ENCODE results near the gene ADGRD2. TPM values are rescaled to one million over a fixed set of nuclear protein-coding genes. Genes with fewer than 3 reads are reported as not detected.
A peak's percentile ranks its signal among the peaks of the same experiment; 100 is the strongest.

The ADGRD2 gene
- total RNA-seq, 1 donor = not detected

DNA sequence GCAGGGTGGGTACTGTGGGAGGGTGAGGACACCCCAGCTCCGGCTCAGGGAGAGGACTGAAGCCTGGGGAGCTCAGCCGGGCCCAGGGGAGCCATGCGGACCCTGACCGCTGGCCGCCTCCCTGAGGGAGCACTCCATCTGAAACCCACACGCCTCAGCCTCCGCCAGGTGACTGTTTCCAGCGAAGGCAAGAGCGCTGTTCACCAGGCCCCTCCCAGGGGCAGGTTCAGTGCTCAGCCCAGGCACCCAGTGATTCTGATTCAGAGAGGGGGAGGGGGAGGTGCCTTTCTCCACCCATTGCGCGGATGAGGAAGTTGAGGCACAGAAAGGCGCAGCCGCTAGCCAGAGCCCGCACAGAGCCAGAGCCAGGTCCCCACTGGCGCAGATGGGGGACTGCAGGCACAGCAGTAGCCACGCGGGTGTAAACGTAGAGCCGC lies 27.0 kb downstream of the ADGRD2 start:
- DNase-seq (ENCODE audit: low read depth) = no peak
- no peak for TF ChIP-seq CTCF (IDR thresholded peaks at IDR 0.05; ENCODE audit: insufficient read depth, low read depth, low read length)

GRCh38 chr9:124477648-124478285 lies 27.5 kb downstream of the ADGRD2 start:
- H3K4me3 ChIP-seq (ENCODE audit: low read depth, low read length) = no peak overlapping the region
- no peak for DNase-seq (ENCODE audit: low read depth)
- TF ChIP-seq CTCF (IDR thresholded peaks at IDR 0.05; ENCODE audit: insufficient read depth, low read depth, low read length) = no peak

More for the DNA sequence above, 27.0 kb downstream of the ADGRD2 start:
- H3K4me3 ChIP-seq (ENCODE audit: low read depth, low read length) = no peak overlapping the region

GRCh38 chr9:124478354-124478753 lies 28.1 kb downstream of the ADGRD2 start:
- DNase-seq (ENCODE audit: low read depth) = no peak
- no peak overlapping the region for H3K4me3 ChIP-seq (ENCODE audit: low read depth, low read length)
- no peak for TF ChIP-seq CTCF (IDR thresholded peaks at IDR 0.05; ENCODE audit: insufficient read depth, low read depth, low read length)

- no peak for TF ChIP-seq CTCF (IDR thresholded peaks at IDR 0.05; ENCODE audit: insufficient read depth, low read depth, low read length)
- H3K4me3 ChIP-seq (ENCODE audit: low read depth, low read length) = no peak overlapping the region
- DNase-seq (ENCODE audit: low read depth) = no peak
These were observed 29.1 kb downstream of the ADGRD2 start for GRCh38 chr9:124479371-124479770.

- no peak for TF ChIP-seq CTCF (IDR thresholded peaks at IDR 0.05; ENCODE audit: insufficient read depth, low read depth, low read length)
- DNase-seq (ENCODE audit: low read depth) = no peak
- no peak overlapping the region for H3K4me3 ChIP-seq (ENCODE audit: low read depth, low read length)
These were observed 29.8 kb downstream of the ADGRD2 start for GRCh38 chr9:124479947-124480620.

- DNase-seq (ENCODE audit: low read depth) = peak; percentile 6
- no peak overlapping the region for H3K4me3 ChIP-seq (ENCODE audit: low read depth, low read length)
- TF ChIP-seq CTCF (IDR thresholded peaks at IDR 0.05; ENCODE audit: insufficient read depth, low read depth, low read length) = peak; percentile 22
These were observed 30.4 kb downstream of the ADGRD2 start for GRCh38 chr9:124480621-124480981.

Measured in fibroblast of villous mesenchyme (primary cell).